ENCODE data around the gene PPP1R15B. TPM values are rescaled to one million over a fixed set of nuclear protein-coding genes. Genes with fewer than 3 reads are reported as not detected.

Gene PPP1R15B
- total RNA-seq, 1 donor from 2014 or later: 45.3 TPM

- TF ChIP-seq CTCF (IDR thresholded peaks at IDR 0.05): no peak
- intact Hi-C loops (cut with DNase I): no loop called here
Observed at GRCh38 chr1:204442376-204443259, 31.0 kb upstream of the PPP1R15B start.

GRCh38 chr1:204441558-204441957 lies 29.9 kb upstream of the PPP1R15B start:
- H3K36me3 ChIP-seq: peaks cover 93% of the 10 kb centered on the region
- DNase-seq (no peak), ATAC-seq (no peak)
- H3K9me3 ChIP-seq: no peaks in the 10 kb centered on the region
- peak overlapping the region; percentile 62 for H3K27ac ChIP-seq
- intact Hi-C loops (cut with DNase I): no loop called here
- H3K4me3 ChIP-seq: no peak overlapping the region
- H3K27me3 ChIP-seq (ENCODE audit: low read depth): no peaks in the 10 kb centered on the region
- TF ChIP-seq CTCF (IDR thresholded peaks at IDR 0.05): no peak
- peaks cover 30% of the 10 kb centered on the region for H3K4me1 ChIP-seq

More at GRCh38 chr1:204442376-204443259, 31.0 kb upstream of the PPP1R15B start:
- Histone ChIP-seq H3K27ac (peak overlapping the region; percentile 62), H3K36me3 (peaks cover 83% of the 10 kb centered on the region), H3K4me3 (no peak overlapping the region), H3K9me3 (no peaks in the 10 kb centered on the region), H3K4me1 (peaks cover 30% of the 10 kb centered on the region), H3K27me3 (ENCODE audit: low read depth) (no peaks in the 10 kb centered on the region)
- ATAC-seq: no peak
- DNase-seq: no peak

- Histone ChIP-seq H3K4me3 (no peak overlapping the region), H3K9me3 (no peaks in the 10 kb centered on the region), H3K36me3 (peaks cover 99% of the 10 kb centered on the region), H3K27ac (no peak overlapping the region), H3K27me3 (ENCODE audit: low read depth) (no peaks in the 10 kb centered on the region), H3K4me1 (peaks cover 36% of the 10 kb centered on the region)
- no peak for DNase-seq
- ATAC-seq: no peak
- no peak for TF ChIP-seq CTCF (IDR thresholded peaks at IDR 0.05)
- intact Hi-C loops (cut with DNase I): no loop called here
Observed at GRCh38 chr1:204439621-204440375, 28.2 kb upstream of the PPP1R15B start.

GRCh38 chr1:204438628-204439027 lies 27.0 kb upstream of the PPP1R15B start:
- no peak for ATAC-seq

More at GRCh38 chr1:204438628-204439027, 27.0 kb upstream of the PPP1R15B start:
- H3K36me3 ChIP-seq: peaks cover 99% of the 10 kb centered on the region
- peaks cover 33% of the 10 kb centered on the region for H3K4me1 ChIP-seq
- no peak for DNase-seq
- no peaks in the 10 kb centered on the region for H3K9me3 ChIP-seq
- TF ChIP-seq CTCF (IDR thresholded peaks at IDR 0.05): no peak
- H3K4me3 ChIP-seq: no peak overlapping the region
- no peaks in the 10 kb centered on the region for H3K27me3 ChIP-seq (ENCODE audit: low read depth)
- peak overlapping the region; percentile 18 for H3K27ac ChIP-seq
- intact Hi-C loops (cut with DNase I): no loop called here

Data from lower lobe of right lung (tissue), 2 donors.